Activated CD8-positive, alpha-beta memory T cell treated with anti-CD3 and anti-CD28 coated beads for 1 hour (primary cell): ENCODE data around the gene PPP1R14C.
"Not testable (repeated sequence)": the region's sequence is repeated elsewhere in the genome, so short reads cannot be mapped to it uniquely, and the experiment has no call there.

Experiments used
- DNase-seq, 2 donors: peaks; one replicate each; pipeline ENCODE4 v3.0.0-alpha.2; 2020; ENCODE audit warnings: low read depth in 1 of 2; ENCODE audit errors: extremely low read depth in 1 of 2

The PPP1R14C gene

DNA sequence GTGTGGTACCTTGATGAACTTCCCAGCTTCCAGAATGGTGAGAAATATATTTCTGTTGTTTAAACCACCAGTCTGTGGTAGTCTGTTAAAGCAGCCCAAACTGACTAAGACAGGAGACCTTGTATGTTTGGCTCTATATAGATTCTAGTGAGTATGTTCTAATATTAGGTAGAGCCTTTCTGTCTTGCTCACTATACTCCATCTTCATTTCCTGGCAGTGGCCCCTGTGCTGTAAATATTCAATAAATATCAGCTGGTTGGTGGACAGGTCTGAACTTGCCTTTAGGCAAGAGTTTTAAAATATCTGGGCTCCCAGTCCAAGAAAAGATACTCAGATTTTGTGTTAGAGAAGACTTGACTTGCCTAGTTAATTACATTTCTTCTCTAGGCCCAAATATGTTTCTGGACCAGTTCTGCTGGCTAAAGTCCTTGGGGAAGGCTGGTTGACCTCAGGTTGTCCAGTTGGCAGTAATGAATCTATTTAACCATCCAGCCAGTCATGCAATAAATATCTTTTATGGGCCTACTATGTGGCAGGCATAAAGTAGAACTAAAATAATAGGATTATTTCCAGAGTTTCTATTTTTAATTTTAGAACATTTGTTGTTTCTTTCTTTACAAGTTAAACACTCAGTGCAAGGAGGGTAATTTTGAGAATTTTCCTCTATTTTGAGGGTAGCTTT lies 22.3 kb downstream of the PPP1R14C start:
- DNase-seq: no peak

DNA sequence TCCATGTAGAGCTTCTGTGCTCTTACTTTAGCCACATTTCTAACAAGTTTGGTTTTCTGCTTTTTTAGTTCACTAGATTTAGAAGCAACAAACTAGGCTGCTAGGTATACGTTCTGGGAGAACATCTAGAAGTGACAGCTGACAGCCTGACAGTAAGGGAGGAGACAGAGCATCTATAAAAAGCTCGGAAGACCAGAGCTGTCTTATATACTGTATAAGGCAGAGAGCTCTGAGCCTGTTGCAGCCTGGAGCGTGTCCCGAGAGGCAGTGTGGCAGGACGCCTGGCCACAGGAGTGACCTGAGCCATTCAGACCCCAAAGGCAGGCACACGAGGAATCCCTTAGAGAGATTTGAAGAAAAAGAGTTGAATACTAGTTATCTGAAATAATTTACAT lies 24.6 kb downstream of the PPP1R14C start:
- DNase-seq: no peak

DNA sequence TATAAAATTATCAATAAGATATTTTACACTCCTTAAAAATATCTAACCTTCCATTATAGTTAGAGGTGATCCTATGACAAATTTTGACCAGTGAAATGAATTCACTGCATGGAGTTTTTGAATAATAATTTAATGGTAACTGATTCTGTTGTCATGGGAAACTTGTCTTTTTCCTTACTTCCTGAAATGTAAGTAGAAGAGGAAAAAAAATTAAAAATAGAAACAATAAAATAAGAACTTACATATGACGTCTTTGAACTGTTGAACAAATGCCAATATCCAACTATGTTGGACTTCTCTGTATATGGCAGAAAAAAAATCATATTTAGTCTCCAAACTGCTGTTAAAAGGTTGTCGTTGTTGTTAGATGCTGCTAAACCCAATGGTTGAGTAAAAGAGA lies 26.3 kb downstream of the PPP1R14C start:
- DNase-seq: no peak

DNA sequence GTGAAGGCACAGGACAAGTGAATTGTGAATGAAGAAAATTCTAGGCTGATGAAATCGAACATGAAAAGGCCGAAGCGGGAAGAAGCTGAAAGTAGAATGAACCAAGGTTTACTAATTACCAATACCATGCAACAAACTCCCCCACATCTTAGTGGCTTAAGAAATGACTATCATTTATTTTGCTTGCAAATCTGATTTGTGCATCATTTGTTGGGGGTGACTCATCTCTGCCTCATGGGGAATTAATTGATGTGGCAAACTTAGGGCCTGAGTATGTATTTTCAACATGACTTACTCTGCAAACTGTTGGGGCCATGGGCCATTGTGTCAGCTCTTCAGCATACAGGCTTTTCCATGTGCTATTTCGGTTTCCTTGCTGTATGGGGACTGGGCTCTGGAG lies 26.8 kb downstream of the PPP1R14C start:
- no peak for DNase-seq

DNA sequence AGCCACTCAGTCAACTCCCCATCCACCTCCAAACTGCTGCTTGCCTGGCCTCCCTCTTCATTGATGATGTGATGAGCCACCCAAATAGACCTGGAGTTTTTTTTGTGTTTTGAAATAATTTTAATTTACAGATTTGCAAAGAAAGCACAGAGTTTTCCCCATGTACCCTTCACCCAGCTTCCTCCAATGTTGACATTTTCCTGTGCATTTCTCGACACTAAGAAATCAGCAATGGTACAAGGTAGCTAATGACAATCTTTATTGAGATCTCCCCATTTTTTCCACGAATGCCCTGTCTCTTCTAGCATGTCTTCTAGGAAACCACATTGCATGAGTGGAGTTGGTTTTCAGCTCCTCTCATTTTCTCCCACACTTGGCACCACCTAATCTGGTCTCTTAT lies 30.1 kb downstream of the PPP1R14C start:
- no peak for DNase-seq

DNA sequence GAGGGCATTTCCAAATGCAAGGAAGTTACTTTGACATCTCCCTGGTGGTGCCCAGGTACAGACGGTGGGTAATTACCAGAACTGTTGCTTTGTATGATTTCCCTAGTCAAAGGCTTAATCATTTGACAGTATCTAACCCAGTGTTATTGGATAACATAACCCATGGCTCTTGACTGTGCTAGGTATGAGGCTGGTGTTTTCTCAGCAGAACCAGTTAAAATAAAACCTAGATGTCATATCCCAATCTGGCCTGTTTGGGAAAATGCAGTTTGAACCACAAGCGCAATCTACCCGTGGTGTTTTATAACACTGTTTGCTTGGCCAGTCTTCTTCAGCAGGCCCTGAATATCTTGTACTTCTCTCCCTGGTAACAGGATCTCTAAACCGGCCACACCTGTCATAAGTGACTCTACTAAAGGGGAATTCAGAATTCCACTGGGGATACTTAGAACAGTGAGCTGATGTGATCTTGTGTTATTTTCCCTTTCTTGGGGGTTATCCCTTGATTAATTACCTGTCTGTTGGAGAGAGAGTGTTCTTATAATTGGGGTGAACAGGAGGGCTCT lies 32.8 kb downstream of the PPP1R14C start:
- DNase-seq: no peak

DNA sequence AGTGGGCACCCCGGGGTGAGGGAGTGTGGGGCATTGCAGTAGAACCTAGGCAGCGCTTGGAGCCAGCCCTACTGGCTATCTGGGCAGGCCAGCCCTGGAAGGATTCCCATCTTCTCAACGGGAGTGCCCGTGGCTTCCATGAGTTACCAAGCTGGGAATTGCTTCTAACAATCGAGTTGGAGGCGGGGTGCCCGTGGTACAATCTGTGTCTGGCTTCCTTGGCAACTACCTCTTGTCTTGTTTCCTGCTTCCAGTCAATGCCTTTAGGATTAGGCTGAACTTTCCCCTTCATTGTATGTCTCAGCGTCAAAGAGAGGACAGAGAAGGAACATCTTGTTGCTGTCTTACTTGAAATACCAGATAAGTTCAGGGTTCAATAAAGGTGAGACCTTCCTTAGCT lies 33.3 kb downstream of the PPP1R14C start:
- DNase-seq: no peak

DNA sequence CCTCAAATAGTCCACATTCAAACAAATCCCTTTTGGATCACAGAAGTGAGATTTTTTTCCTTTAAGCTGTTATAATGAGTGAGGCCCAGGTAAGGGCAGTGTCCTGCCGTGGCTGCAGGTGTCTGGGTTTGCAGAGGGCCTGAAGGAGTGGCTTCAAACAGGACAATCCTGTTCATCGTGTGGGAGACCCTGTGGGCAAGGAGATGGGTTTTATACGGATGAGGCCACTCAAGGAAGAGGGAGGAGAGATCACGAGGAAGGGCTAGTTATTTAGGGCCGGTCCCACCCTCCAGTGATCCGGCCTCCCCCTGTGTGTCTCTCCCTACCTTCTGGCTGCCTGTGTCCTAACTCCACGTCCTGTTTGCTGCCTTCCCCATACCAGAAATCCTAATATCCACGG lies 33.8 kb downstream of the PPP1R14C start:
- DNase-seq: no peak

DNA sequence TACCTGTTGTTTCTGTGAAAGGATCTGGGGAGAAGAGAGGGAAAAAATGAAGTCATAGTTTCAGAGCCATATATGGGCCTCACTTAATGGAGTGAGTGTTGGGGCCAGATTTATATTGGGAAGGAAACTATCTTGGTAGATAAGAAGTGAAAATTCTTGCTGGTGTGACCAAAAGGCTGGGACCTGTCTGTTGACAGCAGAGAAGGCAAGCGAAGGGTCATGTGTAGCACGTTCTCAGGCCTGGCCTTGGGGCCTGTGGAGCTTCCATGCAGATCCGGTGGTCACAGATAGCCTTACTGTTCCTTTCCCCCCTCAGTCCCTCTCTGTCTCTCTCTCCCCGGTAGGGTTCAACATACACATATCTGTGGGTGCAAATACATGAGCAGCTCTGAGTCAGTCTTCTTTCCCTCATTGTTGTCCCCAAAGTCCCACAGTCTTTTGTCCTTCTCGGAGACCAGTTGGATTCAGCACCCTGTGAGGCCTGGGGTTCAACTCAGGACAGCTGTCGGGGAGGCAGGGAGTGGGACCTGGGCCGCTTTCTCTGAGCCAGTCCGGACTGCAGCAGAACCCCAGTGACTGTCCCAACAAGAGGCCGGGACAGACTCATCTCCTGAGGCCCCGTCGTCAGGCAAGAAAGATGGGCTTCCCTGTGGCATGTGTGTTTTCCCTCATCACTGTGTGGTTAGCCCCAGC lies 34.6 kb downstream of the PPP1R14C start:
- no peak for DNase-seq

DNA sequence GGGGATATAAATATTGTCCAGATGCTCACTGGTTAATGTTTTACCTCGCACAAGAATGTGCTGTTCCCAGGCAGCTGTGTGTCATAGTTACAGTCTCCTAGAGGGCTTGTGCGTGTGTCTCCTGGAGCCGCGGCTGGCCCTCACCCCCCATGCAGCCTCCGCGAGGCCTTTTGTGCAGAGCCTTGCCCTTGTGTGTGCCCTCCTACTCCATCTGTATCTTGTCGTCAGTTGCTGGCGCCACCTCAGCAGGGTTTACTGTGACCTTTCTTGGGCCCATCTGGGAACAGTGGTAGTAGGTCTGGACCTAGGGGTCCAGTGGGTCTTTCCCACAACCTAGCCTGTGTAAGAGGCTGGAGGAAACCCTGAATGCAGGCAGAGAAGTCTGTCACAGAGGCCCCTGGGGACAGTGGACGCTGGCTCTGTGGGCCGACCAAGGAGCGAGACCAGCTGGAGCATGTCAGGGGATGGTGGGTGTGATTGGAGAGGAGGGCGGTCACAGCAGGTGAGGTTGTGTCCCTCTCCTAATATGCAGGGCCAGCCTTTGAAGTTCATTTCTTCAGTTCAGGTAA lies 35.2 kb downstream of the PPP1R14C start:
- no peak for DNase-seq

DNA sequence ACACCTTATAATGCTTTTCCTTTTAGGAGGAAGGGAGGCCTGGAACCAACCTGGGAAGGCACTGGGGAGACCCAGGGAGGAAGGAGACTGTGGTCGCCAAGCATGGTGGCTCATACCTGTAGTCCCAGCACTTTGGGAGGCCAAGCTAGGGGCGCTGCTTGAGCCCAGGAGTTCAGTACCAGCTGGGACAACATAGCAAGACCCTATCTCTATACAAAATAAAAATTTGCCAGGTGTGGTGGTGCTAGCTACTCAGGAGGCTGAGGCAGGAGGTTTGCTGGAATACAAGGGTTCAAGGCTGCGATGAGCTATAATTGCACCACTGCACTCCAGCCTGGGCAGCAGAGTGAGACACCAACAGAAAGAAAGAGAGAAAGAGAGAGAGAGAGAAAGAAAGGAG lies 36.2 kb downstream of the PPP1R14C start:
- no peak for DNase-seq

DNA sequence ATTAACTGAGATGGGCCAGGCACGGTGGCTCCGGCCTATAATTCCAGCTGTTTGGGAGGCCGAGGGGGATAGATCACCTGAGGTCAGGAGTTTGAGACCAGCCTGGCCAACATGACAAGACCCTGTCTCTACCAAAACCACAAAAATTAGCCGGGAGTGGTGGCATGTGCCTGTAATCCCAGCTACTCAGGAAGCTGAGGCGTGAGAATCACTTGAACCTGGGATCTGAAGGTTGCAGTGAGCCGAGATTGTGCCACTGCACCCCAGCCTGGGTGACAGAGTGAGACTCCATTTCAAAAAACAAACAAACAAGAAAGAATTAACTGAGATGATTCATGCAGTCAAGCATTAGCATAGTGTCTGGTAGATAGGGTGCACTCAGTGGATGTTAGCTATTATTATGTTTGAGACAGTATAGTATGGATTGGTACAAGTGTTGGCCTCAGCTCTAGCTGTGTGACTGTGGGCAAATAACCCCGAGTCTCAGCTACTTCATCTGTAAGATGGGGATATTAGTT lies 37.1 kb downstream of the PPP1R14C start:
- not testable (repeated sequence) for DNase-seq

DNA sequence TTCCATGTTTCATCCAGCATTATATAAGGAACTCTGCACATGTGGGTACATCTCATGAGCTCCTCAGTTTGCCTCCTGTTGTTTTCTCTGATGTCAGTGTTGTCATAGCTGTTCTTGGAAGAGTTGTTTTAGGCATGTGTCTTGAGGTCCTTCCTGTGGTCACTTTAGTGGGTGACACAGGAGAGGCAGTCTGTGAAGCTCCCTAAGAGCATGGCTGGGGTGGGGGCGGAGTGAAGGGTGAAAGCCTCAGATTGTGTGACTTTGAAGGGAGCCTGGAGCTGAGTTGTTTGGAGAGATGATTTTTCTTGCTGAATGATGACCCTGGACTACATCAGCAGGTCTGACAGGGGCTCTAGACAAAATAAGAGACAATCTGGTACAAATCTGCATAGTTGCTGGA lies 37.7 kb downstream of the PPP1R14C start:
- DNase-seq: no peak

DNA sequence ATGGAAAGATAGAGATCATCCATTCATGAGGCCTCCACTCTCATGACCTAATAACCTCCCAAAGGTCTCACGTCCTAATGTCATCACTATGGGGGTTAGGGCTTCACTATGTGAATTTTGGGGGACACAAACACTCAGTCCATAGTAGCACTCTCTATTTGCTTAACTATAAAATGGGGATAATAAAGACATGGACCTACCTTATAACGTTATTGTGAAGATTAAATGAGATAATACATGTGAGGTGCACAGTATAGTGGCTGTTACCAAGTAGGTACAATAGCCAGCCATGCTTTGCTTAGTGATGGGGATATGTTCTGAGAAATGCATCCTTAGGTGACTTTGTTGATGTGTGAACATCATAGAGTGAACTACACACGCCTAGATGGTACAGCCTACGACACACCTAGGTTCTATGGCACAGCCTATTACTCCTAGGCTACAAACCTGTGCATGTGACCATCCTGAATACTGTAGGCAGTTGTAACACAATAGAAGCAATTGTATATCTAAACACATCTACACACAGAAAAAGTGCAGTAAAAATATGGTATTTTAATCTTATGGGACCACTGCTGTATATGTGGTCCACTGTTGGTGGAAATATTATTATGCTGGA lies 39.7 kb downstream of the PPP1R14C start:
- no peak for DNase-seq

DNA sequence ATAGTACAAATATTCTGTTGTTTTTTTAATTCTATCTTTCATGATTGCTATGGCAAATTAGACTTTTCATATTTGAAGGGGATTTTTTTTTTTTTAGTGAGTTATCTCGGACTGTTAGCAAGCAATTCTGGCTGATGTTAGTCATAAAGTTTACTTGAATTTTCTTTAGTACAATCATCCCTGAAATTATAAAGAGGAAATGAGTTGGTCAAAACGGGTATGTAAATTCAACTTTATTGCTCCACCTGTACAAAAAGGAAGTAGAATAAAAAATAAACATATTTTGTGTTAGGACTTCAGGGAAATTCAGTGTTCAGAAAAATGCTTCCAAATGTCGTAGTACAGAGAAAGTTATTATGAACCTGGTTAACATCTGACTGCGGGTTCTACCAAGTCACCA lies 40.3 kb downstream of the PPP1R14C start:
- no peak for DNase-seq

DNA sequence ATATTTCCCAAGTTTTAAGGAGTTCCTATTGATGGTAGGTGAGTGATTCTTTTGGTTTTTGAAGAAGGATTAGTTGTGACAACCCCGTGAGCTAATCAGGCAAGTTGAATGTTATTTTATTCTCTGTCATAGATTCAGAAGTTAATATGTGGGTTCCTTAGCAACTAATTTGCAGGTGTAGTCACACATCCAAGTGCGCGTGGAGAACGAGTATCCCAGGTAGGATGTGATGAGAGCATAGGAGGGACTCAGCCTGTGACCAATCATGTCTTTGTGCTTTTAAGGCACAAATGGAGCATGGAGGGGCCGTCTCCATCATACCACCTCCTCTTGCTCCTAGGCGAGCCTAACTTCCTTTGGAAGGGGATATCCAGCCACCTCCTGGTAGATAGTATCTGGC lies 41.1 kb downstream of the PPP1R14C start:
- DNase-seq: no peak

DNA sequence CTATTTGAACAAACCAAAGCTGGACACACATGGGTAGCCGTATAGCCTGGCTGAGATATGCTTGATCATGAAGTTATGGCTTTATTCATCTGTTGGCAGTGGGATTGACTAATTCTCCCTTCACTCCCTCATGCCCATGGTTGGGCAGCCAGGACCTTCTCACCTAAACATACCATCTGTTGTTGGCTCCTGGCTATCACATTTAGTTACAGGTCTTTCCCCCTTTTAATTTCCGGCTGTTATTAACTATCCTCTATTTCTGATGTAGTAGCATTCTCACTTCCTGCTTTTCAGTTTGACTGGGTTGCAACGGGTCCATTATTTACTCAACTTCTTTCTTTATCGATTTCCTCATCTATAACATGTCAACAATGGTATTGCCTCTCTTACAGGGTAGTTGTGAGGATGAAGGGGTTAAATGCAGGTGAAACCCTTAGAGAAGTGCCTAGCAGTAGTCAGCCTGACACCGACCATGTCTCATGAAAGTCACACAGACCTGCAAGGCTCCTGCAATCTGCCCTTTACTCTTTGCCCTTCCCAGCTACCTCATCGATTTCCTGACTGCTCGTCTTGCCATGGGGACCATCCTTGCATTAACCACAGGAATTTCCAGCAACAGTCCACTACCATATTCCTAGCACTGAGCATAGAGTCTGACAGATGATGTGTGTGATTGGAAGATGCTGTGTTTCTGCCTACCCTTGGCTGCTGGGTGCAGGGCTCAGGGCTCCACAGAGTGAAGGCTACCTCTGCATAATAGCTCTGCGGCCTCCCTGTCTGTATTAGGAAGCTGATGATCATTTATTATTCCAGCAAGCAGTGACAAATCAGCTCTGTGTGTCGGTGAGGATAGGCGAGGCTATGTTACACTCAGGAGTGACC lies 42.2 kb downstream of the PPP1R14C start:
- DNase-seq: no peak

DNA sequence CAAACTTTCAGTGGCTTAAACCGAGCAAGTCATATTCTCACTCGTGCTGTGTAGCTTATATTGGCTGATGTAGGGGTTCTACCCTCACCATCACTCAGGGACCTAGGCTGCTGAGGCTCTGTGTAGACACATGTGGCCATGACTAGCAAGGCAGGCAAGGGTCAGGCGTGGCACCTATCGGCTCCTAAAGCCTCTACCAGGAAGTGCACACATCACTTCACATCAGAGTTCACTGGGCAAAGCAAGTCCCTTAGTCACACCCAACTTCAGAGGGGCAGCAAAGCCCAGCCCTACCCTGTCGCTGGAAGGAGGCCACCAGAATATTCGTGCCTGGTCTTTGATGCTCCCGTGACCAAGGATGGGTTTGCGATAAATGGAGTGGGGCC lies 42.9 kb downstream of the PPP1R14C start:
- DNase-seq: no peak

DNA sequence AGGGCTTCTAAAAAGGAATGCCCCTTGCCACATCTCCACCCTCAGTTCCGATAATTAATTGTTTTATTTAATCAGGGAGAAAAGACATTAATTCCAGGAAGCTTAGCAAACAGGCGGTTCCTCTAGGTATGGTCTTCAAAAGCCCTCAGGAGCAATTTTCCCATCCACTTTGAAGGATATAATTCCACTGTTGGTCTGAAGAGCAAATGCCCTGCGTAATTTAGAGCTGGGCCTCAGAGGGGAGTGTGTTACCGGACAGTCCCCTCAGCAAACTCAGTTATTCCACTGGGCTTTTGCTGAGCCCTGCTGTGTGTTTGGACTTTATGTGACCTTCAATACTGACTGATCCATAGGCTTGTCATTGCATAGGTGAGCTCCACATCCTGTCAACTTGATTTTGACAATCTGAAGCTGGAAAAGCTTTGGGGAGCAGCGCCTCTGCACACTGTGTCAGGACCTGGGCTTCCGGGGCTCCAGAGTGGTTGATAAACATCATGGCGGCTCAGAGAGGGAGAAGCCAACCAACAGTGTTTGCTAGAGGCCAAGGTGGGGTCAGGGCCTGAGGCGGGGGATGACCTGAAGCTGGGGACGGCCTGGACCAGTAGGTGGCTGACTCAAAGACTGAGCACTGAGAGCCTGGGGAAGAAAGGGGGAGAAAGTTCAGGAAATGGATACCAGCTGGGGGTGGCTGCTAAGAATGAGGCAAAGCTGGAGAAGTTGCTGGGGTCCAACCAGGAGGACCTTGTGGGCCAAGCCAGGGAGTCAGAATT lies 43.5 kb downstream of the PPP1R14C start:
- DNase-seq: no peak

DNA sequence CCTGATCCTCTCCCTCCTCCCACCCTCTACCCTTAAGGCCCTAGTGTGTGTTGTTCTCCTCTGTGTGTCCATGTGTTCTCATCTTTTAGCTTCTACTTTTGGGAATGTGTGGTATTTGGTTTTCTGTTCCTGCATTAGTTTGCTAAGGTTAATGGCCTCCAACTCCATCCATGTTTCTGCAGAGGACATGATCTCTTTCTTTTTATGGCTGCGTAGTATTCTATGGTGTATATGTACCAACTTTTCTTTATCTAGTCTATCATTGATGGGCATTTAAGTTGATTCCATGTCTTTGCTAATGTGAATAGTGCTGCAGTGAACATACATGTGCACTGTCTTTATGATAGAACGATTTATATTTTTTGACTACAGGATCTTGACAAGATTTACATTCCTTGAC lies 44.6 kb downstream of the PPP1R14C start:
- DNase-seq: not testable (repeated sequence)
